Measurements from ENCODE around the gene CLDN2. TPM values are rescaled to one million over a fixed set of nuclear protein-coding genes. Genes with fewer than 3 reads are reported as not detected.
"Not testable (repeated sequence)": the region's sequence is repeated elsewhere in the genome, so short reads cannot be mapped to it uniquely, and the experiment has no call there.

Gene CLDN2
- total RNA-seq, 1 experiment from 2014 or later, result not detected

GRCh38 chrX:106963111-106963510 lies 42.9 kb downstream of the CLDN2 start:
- no TSS peak for BruUV-seq (replicated peaks)
- no peak overlapping the region for H3K4me2 ChIP-seq
- intact Hi-C loops (cut with micrococcal nuclease; ENCODE audit: unreplicated experiment), result no loop called here
- no peak overlapping the region for H3K4me3 ChIP-seq
- POLR2A ChIA-PET (ENCODE audit: unreplicated experiment), result no interaction called here
- H3K27ac ChIP-seq, result no peak overlapping the region
- DNase-seq, result no peak
- H3K79me2 ChIP-seq (ENCODE audit: low read depth), result no peaks in the 10 kb centered on the region
- no peaks in the 10 kb centered on the region for H3F3A ChIP-seq (ENCODE audit: insufficient read depth, low read depth)
- H3K27me3 ChIP-seq (ENCODE audit: insufficient read depth, low read depth), result no peaks in the 10 kb centered on the region
- no peaks in the 10 kb centered on the region for H3K4me1 ChIP-seq (replicated peaks; ENCODE audit: insufficient read depth)
- H2AFZ ChIP-seq, result no peak overlapping the region
- no peaks in the 10 kb centered on the region for H3K36me3 ChIP-seq (ENCODE audit: low read depth)
- TF ChIP-seq CTCF (conservative IDR thresholded peaks at IDR 0.05) (no peak), EZH2 (IDR thresholded peaks at IDR 0.05; ENCODE audit: low read depth) (no peak)
- H4K20me1 ChIP-seq (ENCODE audit: insufficient read depth), result no peaks in the 10 kb centered on the region
- CTCF ChIA-PET, result no interaction called here
- no peaks in the 10 kb centered on the region for H3K9me2 ChIP-seq (ENCODE audit: insufficient read depth)
- no peaks in the 10 kb centered on the region for H3K9me3 ChIP-seq (ENCODE audit: insufficient read depth, low read depth)

GRCh38 chrX:106964290-106964689 lies 44.1 kb downstream of the CLDN2 start:
- no peaks in the 10 kb centered on the region for H3F3A ChIP-seq (ENCODE audit: insufficient read depth, low read depth)
- POLR2A ChIA-PET (ENCODE audit: unreplicated experiment), result no interaction called here
- H3K79me2 ChIP-seq (ENCODE audit: low read depth), result no peaks in the 10 kb centered on the region
- no peak overlapping the region for H3K4me3 ChIP-seq
- no peak overlapping the region for H2AFZ ChIP-seq
- H3K27me3 ChIP-seq (ENCODE audit: insufficient read depth, low read depth), result no peaks in the 10 kb centered on the region
- H3K4me2 ChIP-seq, result no peak overlapping the region
- no peak overlapping the region for H3K27ac ChIP-seq
- H3K36me3 ChIP-seq (ENCODE audit: low read depth), result no peaks in the 10 kb centered on the region
- no peak for TF ChIP-seq EZH2 (IDR thresholded peaks at IDR 0.05; ENCODE audit: low read depth)
- TF ChIP-seq CTCF (conservative IDR thresholded peaks at IDR 0.05), result no peak
- no peaks in the 10 kb centered on the region for H3K4me1 ChIP-seq (replicated peaks; ENCODE audit: insufficient read depth)
- CTCF ChIA-PET, result no interaction called here
- H3K9me3 ChIP-seq (ENCODE audit: insufficient read depth, low read depth), result no peaks in the 10 kb centered on the region
- BruUV-seq (replicated peaks), result no TSS peak
- no peaks in the 10 kb centered on the region for H3K9me2 ChIP-seq (ENCODE audit: insufficient read depth)
- intact Hi-C loops (cut with micrococcal nuclease; ENCODE audit: unreplicated experiment), result no loop called here
- no peaks in the 10 kb centered on the region for H4K20me1 ChIP-seq (ENCODE audit: insufficient read depth)
- no peak for DNase-seq

- H2AFZ ChIP-seq; BruUV-seq (replicated peaks); H3K4me2 ChIP-seq; DNase-seq; H3K9me3 ChIP-seq (ENCODE audit: insufficient read depth, low read depth); intact Hi-C loops (cut with micrococcal nuclease; ENCODE audit: unreplicated experiment); H3K4me3 ChIP-seq; POLR2A ChIA-PET (ENCODE audit: unreplicated experiment); H3K79me2 ChIP-seq (ENCODE audit: low read depth); H3K27me3 ChIP-seq (ENCODE audit: insufficient read depth, low read depth); H3F3A ChIP-seq (ENCODE audit: insufficient read depth, low read depth); H3K4me1 ChIP-seq (replicated peaks; ENCODE audit: insufficient read depth); H3K9me2 ChIP-seq (ENCODE audit: insufficient read depth); H4K20me1 ChIP-seq (ENCODE audit: insufficient read depth); CTCF ChIA-PET; H3K36me3 ChIP-seq (ENCODE audit: low read depth); H3K27ac ChIP-seq: not testable (repeated sequence)
Observed at GRCh38 chrX:106966547-106966946, 46.3 kb downstream of the CLDN2 start.

- intact Hi-C loops (cut with micrococcal nuclease; ENCODE audit: unreplicated experiment), result no loop called here
- Histone ChIP-seq H3K27me3 (ENCODE audit: insufficient read depth, low read depth) (no peaks in the 10 kb centered on the region), H3K36me3 (ENCODE audit: low read depth) (no peaks in the 10 kb centered on the region), H3K9me2 (ENCODE audit: insufficient read depth) (no peaks in the 10 kb centered on the region), H3F3A (ENCODE audit: insufficient read depth, low read depth) (no peaks in the 10 kb centered on the region), H3K27ac (no peak overlapping the region), H3K9me3 (ENCODE audit: insufficient read depth, low read depth) (no peaks in the 10 kb centered on the region), H3K4me3 (no peak overlapping the region), H4K20me1 (ENCODE audit: insufficient read depth) (no peaks in the 10 kb centered on the region), H3K4me2 (no peak overlapping the region), H3K4me1 (replicated peaks; ENCODE audit: insufficient read depth) (no peaks in the 10 kb centered on the region), H2AFZ (no peak overlapping the region), H3K79me2 (ENCODE audit: low read depth) (no peaks in the 10 kb centered on the region)
- ChIA-PET POLR2A (ENCODE audit: unreplicated experiment) (no interaction called here), CTCF (no interaction called here)
- no peak for DNase-seq
- TF ChIP-seq EZH2 (IDR thresholded peaks at IDR 0.05; ENCODE audit: low read depth), result no peak
- TF ChIP-seq CTCF (conservative IDR thresholded peaks at IDR 0.05), result no peak
- BruUV-seq (replicated peaks), result no TSS peak
Observed at GRCh38 chrX:106972896-106973295, 52.7 kb downstream of the CLDN2 start.
